H1 (cell line): ENCODE results near the gene IQCK. TPM values are rescaled to one million over a fixed set of nuclear protein-coding genes. Genes with fewer than 3 reads are reported as not detected.

Source experiments
- CTCF ChIP-seq, 3 experiments: IDR thresholded peaks; 1 replicate in 2 of 3; 2 replicates in 1 of 3; pipeline versions ENCODE4 v1.5.1 to v1.6.1; 2011; ENCODE audit warnings: low read length in 3 of 3, mild to moderate bottlenecking in 3 of 3, inconsistent platforms in 2 of 3, low read depth in 1 of 3, moderate library complexity in 1 of 3; ENCODE audit not compliant: insufficient read depth in 1 of 3; ENCODE audit errors: control extremely low read depth in 1 of 3
- polyA plus RNA-seq, 7 experiments: library from polyadenylated mRNA; depleted of rRNA in 3 of 7; stranded (reverse) in 5 of 7; unstranded in 2 of 7; fragments of >200 nt in 5 of 7; fragments of 200-250 nt in 2 of 7; gene quantifications; 1 replicate in 5 of 7; 2 replicates in 1 of 7; 4 replicates in 1 of 7; pipeline versions ENCODE4 v1.2.1 to v1.2.3, GENCODE V29; 2011 to 2013; ENCODE audit warnings: missing spikeins in 2 of 7, mixed read lengths in 2 of 7
- total RNA-seq: library from RNA; stranded (reverse); fragmentation: NEBNext Ultra II Directional; extraction: Animal tissue kit (Norgen Biotek cat#: 25700); gene quantifications from 2 replicates; pipeline ENCODE4 v1.2.1, GENCODE V29; 2021

Gene IQCK
- total and polyA plus RNA-seq, 2 of the 8 experiments (the other 6 are each of a cell fraction or from before 2014, with no cell fraction given), result 6.2 to 9.3 TPM

- TF ChIP-seq CTCF (IDR thresholded peaks at IDR 0.05; ENCODE audit: control extremely low read depth in 1 of 3, insufficient read depth in 1 of 3, low read depth in 1 of 3, low read length in 3 of 3), result peak in 1 of 3 experiments; percentile 29; a peak in 2 of 4 replicates
- TF ChIP-seq, all 59 proteins: peak for 4
Observed at GRCh38 chr16:19884611-19885450, 166.8 kb downstream of the IQCK start, which contains the start of gene GPRC5B (continued).
